ENCODE data around the gene NAV3. TPM values are rescaled to one million over a fixed set of nuclear protein-coding genes. Genes with fewer than 3 reads are reported as not detected.

Gene NAV3
- total and polyA plus RNA-seq, 9 of the 15 experiments (the other 6 are each of a cell fraction or from before 2014, with no cell fraction given): 0.04 TPM; not detected in 8

- TF ChIP-seq ZNF76 (CRISPR knock-in tag; IDR thresholded peaks at IDR 0.05; ENCODE audit: borderline replicate concordance) (no peak), FOXP1 (CRISPR knock-in tag; IDR thresholded peaks at IDR 0.05) (no peak), SIRT6 (IDR thresholded peaks at IDR 0.05; ENCODE audit: low read depth, low read length) (no peak)
- H4K20me1 ChIP-seq (replicated peaks; ENCODE audit: control insufficient read depth, insufficient read depth, low read length): no peaks in the 10 kb centered on the region
- ChIA-PET POLR2A (no interaction called here), CTCF (ENCODE audit: low intra/inter-chr PET ratio) (no interaction called here)
- BruUV-seq (replicated peaks): no TSS peak
- no peaks in the 10 kb centered on the region for H3K9me1 ChIP-seq (ENCODE audit: control insufficient read depth, insufficient read depth, low read length)
- ATAC-seq (no peak), FAIRE-seq (no peak), DNase-seq (ENCODE audit: extremely low read depth in 1 of 4, low spot score in 3 of 4) (no peak)
- 1% methylated on average over 3 of the region's 3 CpGs for WGBS (ENCODE audit: insufficient coverage, low coverage, missing lambda C conversion rate)
- H3K4me3 ChIP-seq: no peak overlapping the region
- intact Hi-C loops (cut with micrococcal nuclease) (no loop called here), in situ Hi-C loops (cut with MboI) (no loop called here)
- H2AFZ ChIP-seq (ENCODE audit: low read depth, low read length): no peak overlapping the region
- no peaks in the 10 kb centered on the region for H3K9me3 ChIP-seq (replicated peaks; ENCODE audit: control insufficient read depth, insufficient read depth, low read depth, low read length)
- no peaks in the 10 kb centered on the region for H3K36me3 ChIP-seq (ENCODE audit: control insufficient read depth, insufficient read depth, low read length)
- H3K79me2 ChIP-seq (ENCODE audit: control insufficient read depth, insufficient read depth, low read length): no peaks in the 10 kb centered on the region
- no peak overlapping the region for H3K27ac ChIP-seq (ENCODE audit: extremely low read depth, low read depth, low read length)
- no peak overlapping the region for H3K9ac ChIP-seq (ENCODE audit: insufficient read depth in 1 of 2, low read depth in 2 of 2, low read length in 2 of 2)
- H3K27me3 ChIP-seq (ENCODE audit: control insufficient read depth in 2 of 2, insufficient read depth in 2 of 2, low read length in 2 of 2): no peaks in the 10 kb centered on the region
- H3K4me1 ChIP-seq (replicated peaks in 1 of 2; ENCODE audit: control insufficient read depth in 2 of 2, insufficient read depth in 2 of 2, low read length in 2 of 2): no peaks in the 10 kb centered on the region
- no peak overlapping the region for H3K4me2 ChIP-seq (ENCODE audit: insufficient read depth, low read length)
These were observed 135.1 kb downstream of the NAV3 start for GRCh38 chr12:77965790-77966189.

GRCh38 chr12:77968021-77968420 is 137.3 kb downstream of the NAV3 start:
- H3K4me2 ChIP-seq (ENCODE audit: insufficient read depth, low read length): no peak overlapping the region
- no peak overlapping the region for H3K9ac ChIP-seq (ENCODE audit: insufficient read depth in 1 of 2, low read depth in 2 of 2, low read length in 2 of 2)
- intact Hi-C loops (cut with micrococcal nuclease): no loop called here
- H3K9me1 ChIP-seq (ENCODE audit: control insufficient read depth, insufficient read depth, low read length): no peaks in the 10 kb centered on the region
- H3K27me3 ChIP-seq (ENCODE audit: control insufficient read depth in 2 of 2, insufficient read depth in 2 of 2, low read length in 2 of 2): no peaks in the 10 kb centered on the region
- TF ChIP-seq ZNF584 (CRISPR knock-in tag; IDR thresholded peaks at IDR 0.05; ENCODE audit: low read depth): no peak
- TF ChIP-seq SRSF7 (optimal IDR thresholded peaks at IDR 0.05; ENCODE audit: low read depth, low read length): no peak
- no peak for TF ChIP-seq ZNF764 (CRISPR knock-in tag; IDR thresholded peaks at IDR 0.05; ENCODE audit: low read depth)
- no peak for TF ChIP-seq TAL1 (IDR thresholded peaks at IDR 0.05)
- no peak for TF ChIP-seq CXXC5 (CRISPR knock-in tag; IDR thresholded peaks at IDR 0.05)
- no peak for TF ChIP-seq XRCC4 (IDR thresholded peaks at IDR 0.05; ENCODE audit: extremely low read depth, insufficient read depth, insufficient read length)
- no peak for TF ChIP-seq CBX3 (IDR thresholded peaks at IDR 0.05; ENCODE audit: borderline replicate concordance in 1 of 2, low read length in 2 of 2)
- no peak for TF ChIP-seq EP400 (IDR thresholded peaks at IDR 0.05)
- TF ChIP-seq MCM5 (IDR thresholded peaks at IDR 0.05; ENCODE audit: low read depth): no peak
- no peak for TF ChIP-seq ZNF384 (IDR thresholded peaks at IDR 0.05; ENCODE audit: low read depth, low read length)
- no peak for TF ChIP-seq FOXK1 (CRISPR knock-in tag; IDR thresholded peaks at IDR 0.05; ENCODE audit: borderline replicate concordance)
- TF ChIP-seq ZNF76 (CRISPR knock-in tag; IDR thresholded peaks at IDR 0.05; ENCODE audit: borderline replicate concordance): no peak
- no peaks in the 10 kb centered on the region for H3K79me2 ChIP-seq (ENCODE audit: control insufficient read depth, insufficient read depth, low read length)
- H4K20me1 ChIP-seq (replicated peaks; ENCODE audit: control insufficient read depth, insufficient read depth, low read length): no peaks in the 10 kb centered on the region
- H3K4me1 ChIP-seq (replicated peaks in 1 of 2; ENCODE audit: control insufficient read depth in 2 of 2, insufficient read depth in 2 of 2, low read length in 2 of 2): no peaks in the 10 kb centered on the region
- DNase-seq (ENCODE audit: extremely low read depth in 1 of 4, low spot score in 3 of 4) (no peak), ATAC-seq (no peak), FAIRE-seq (no peak)
- POLR2A ChIA-PET: no interaction called here
- 0% methylated on average over 2 of the region's 2 CpGs for whole genome bisulfite sequencing (ENCODE audit: insufficient coverage, low coverage, missing lambda C conversion rate)
- no peak overlapping the region for H3K27ac ChIP-seq (ENCODE audit: extremely low read depth, low read depth, low read length)
- H3K9me3 ChIP-seq (replicated peaks; ENCODE audit: control insufficient read depth, insufficient read depth, low read depth, low read length): 0 out of 2 replicates have a peak, but pooled peaks cover 2% of the 10 kb centered on the region
- no TSS peak for BruUV-seq (replicated peaks)
- in situ Hi-C loops (cut with MboI): no loop called here
- no peaks in the 10 kb centered on the region for H3K36me3 ChIP-seq (ENCODE audit: control insufficient read depth, insufficient read depth, low read length)
- CTCF ChIA-PET (ENCODE audit: low intra/inter-chr PET ratio): no interaction called here
- H2AFZ ChIP-seq (ENCODE audit: low read depth, low read length): no peak overlapping the region
- no peak overlapping the region for H3K4me3 ChIP-seq
